H9 (cell line): ENCODE measurements around the gene PTPRN2. TPM values are rescaled to one million over a fixed set of nuclear protein-coding genes. Genes with fewer than 3 reads are reported as not detected.

Experiments used
- DNase-seq: peaks from one replicate; pipeline ENCODE4 v3.0.0-alpha.2; 2017
- H2AFZ ChIP-seq: one replicate; pipeline ENCODE4 v1.6.1; 2013; ENCODE audit warnings: mild to moderate bottlenecking, low read length, control low read depth, moderate library complexity
- H2AK5ac ChIP-seq: 2 replicates; pipeline ENCODE4 v1.6.1; 2013; ENCODE audit warnings: low read length, control low read depth, mixed read lengths; ENCODE audit not compliant: insufficient read length
- H2BK120ac ChIP-seq: one replicate; pipeline ENCODE4 v1.6.1; 2013; ENCODE audit warnings: low read depth, mild to moderate bottlenecking, low read length, control low read depth, inconsistent platforms; ENCODE audit not compliant: poor library complexity, severe bottlenecking
- H2BK12ac ChIP-seq: 2 replicates; pipeline ENCODE4 v1.6.1; 2013; ENCODE audit warnings: low read length, control low read depth, mixed read lengths, low read depth; ENCODE audit not compliant: insufficient read length
- H2BK15ac ChIP-seq: 2 replicates; pipeline ENCODE4 v1.6.1; 2013; ENCODE audit warnings: low read depth, low read length, control low read depth
- H2BK20ac ChIP-seq: one replicate; pipeline ENCODE4 v1.6.1; 2013; ENCODE audit warnings: low read depth, mild to moderate bottlenecking, low read length, control low read depth, inconsistent platforms; ENCODE audit not compliant: poor library complexity, severe bottlenecking
- H2BK5ac ChIP-seq: 2 replicates; pipeline ENCODE4 v1.6.1; 2013; ENCODE audit warnings: low read length, control low read depth, mixed read lengths; ENCODE audit not compliant: insufficient read length
- H3K14ac ChIP-seq: 2 replicates; pipeline ENCODE4 v1.6.1; 2013; ENCODE audit warnings: low read length, control low read depth; ENCODE audit not compliant: insufficient read depth
- H3K18ac ChIP-seq: 2 replicates; pipeline ENCODE4 v1.6.1; 2013; ENCODE audit warnings: low read depth, mild to moderate bottlenecking, mixed read lengths, low read length, control low read depth; ENCODE audit not compliant: insufficient read length
- H3K23ac ChIP-seq: 2 replicates; pipeline ENCODE4 v1.6.1; 2013; ENCODE audit warnings: low read length, control low read depth, mixed read lengths, low read depth; ENCODE audit not compliant: insufficient read length
- H3K23me2 ChIP-seq: 2 replicates; pipeline ENCODE4 v1.6.1; 2013; ENCODE audit warnings: low read depth, mild to moderate bottlenecking, mixed read lengths, low read length, control low read depth; ENCODE audit not compliant: insufficient read length, poor library complexity, severe bottlenecking
- H3K27ac ChIP-seq: 2 replicates; pipeline ENCODE4 v1.5.1; 2013; ENCODE audit warnings: low read length, control low read depth, mixed read lengths, low read depth; ENCODE audit not compliant: insufficient read length
- H3K27me3 ChIP-seq: 2 replicates; pipeline ENCODE4 v1.6.1; 2013; ENCODE audit warnings: low read length, control low read depth, inconsistent platforms; ENCODE audit not compliant: insufficient read depth
- H3K4ac ChIP-seq: 2 replicates; pipeline ENCODE4 v1.6.1; 2013; ENCODE audit warnings: low read depth, mild to moderate bottlenecking, control low read depth, inconsistent platforms, low read length, moderate library complexity
- H3K4me1 ChIP-seq: 2 replicates; pipeline ENCODE4 v1.6.1; 2013; ENCODE audit warnings: low read length, control low read depth, inconsistent platforms; ENCODE audit not compliant: insufficient read depth
- H3K4me2 ChIP-seq: 2 replicates; pipeline ENCODE4 v1.6.1; 2013; ENCODE audit warnings: low read length, control low read depth, mixed read lengths; ENCODE audit not compliant: insufficient read length, insufficient read depth
- H3K56ac ChIP-seq: 2 replicates; pipeline ENCODE4 v1.6.1; 2013; ENCODE audit warnings: low read depth, mild to moderate bottlenecking, mixed read lengths, low read length, control low read depth; ENCODE audit not compliant: insufficient read length
- H3K79me1 ChIP-seq: 2 replicates; pipeline ENCODE4 v1.6.1; 2013; ENCODE audit warnings: low read depth, mild to moderate bottlenecking, moderate library complexity, low read length, control low read depth, inconsistent platforms; ENCODE audit not compliant: insufficient read depth, poor library complexity, severe bottlenecking
- H3K79me2 ChIP-seq: 2 replicates; pipeline ENCODE4 v1.6.1; 2013; ENCODE audit warnings: low read length, control low read depth, inconsistent platforms; ENCODE audit not compliant: insufficient read depth
- H3K9ac ChIP-seq: 2 replicates; pipeline ENCODE4 v1.6.1; 2013; ENCODE audit warnings: low read length, control low read depth, mixed read lengths; ENCODE audit not compliant: insufficient read length; ENCODE audit errors: extremely low read depth
- H3K9me3 ChIP-seq: one replicate; pipeline ENCODE4 v1.6.1; 2013; ENCODE audit warnings: low read depth, low read length, inconsistent platforms; ENCODE audit not compliant: control insufficient read depth
- H3T11ph ChIP-seq: one replicate; pipeline ENCODE4 v1.6.1; 2013; ENCODE audit warnings: mild to moderate bottlenecking, low read length, control low read depth, inconsistent platforms
- H4K20me1 ChIP-seq: one replicate; pipeline ENCODE4 v1.6.1; 2013; ENCODE audit not compliant: control insufficient read depth, insufficient read length, insufficient read depth
- H4K5ac ChIP-seq: 2 replicates; pipeline ENCODE4 v1.6.1; 2013; ENCODE audit warnings: low read depth, mild to moderate bottlenecking, mixed read lengths, low read length, control low read depth; ENCODE audit not compliant: insufficient read length
- H4K8ac ChIP-seq: replicated peaks from 2 replicates; pipeline ENCODE4 v1.6.1; 2013; ENCODE audit warnings: low read length, control low read depth, mixed read lengths, low read depth; ENCODE audit not compliant: insufficient read length
- H4K91ac ChIP-seq: 2 replicates; pipeline ENCODE4 v1.6.1; 2013; ENCODE audit warnings: low read depth, mild to moderate bottlenecking, moderate library complexity, mixed read lengths, low read length, control low read depth; ENCODE audit not compliant: insufficient read length
- H3K27ac Mint-ChIP-seq, 3 experiments: 2 replicates in 2 of 3; 3 replicates in 1 of 3; pipeline ENCODE4 v1.8.0; 2020 to 2021; ENCODE audit warnings: mixed read lengths in 3 of 3, mild to moderate bottlenecking in 1 of 3, moderate library complexity in 1 of 3
- H3K27me3 Mint-ChIP-seq: 2 replicates; pipeline ENCODE4 v1.8.0; 2021; ENCODE audit warnings: low read depth, mild to moderate bottlenecking, moderate library complexity, mixed read lengths
- H3K36me3 Mint-ChIP-seq, 3 experiments: 2 replicates in 2 of 3; 3 replicates in 1 of 3; pipeline ENCODE4 v1.8.0; 2020 to 2021; ENCODE audit warnings: low read depth in 3 of 3, mixed read lengths in 3 of 3; ENCODE audit not compliant: insufficient read depth in 1 of 3
- H3K4me1 Mint-ChIP-seq, 2 experiments: 2 replicates each; pipeline ENCODE4 v1.8.0; 2020; ENCODE audit warnings: mixed read lengths in 2 of 2
- H3K4me3 Mint-ChIP-seq, 2 experiments: 2 replicates in 1 of 2; 3 replicates in 1 of 2; pipeline ENCODE4 v1.8.0; 2020 to 2021; ENCODE audit warnings: mild to moderate bottlenecking in 2 of 2, mixed read lengths in 2 of 2, moderate library complexity in 1 of 2
- H3K9me3 Mint-ChIP-seq, 2 experiments: 2 replicates in 1 of 2; 3 replicates in 1 of 2; pipeline ENCODE4 v1.8.0; 2020; ENCODE audit warnings: mild to moderate bottlenecking in 2 of 2, mixed read lengths in 2 of 2, moderate library complexity in 1 of 2
- WGBS: extraction: QIAGEN DNeasy Blood & Tissue Kit; methylation state at CpG from one replicate; pipeline ENCODE4 v1.1.7; 2013; ENCODE audit warnings: missing lambda C conversion rate, low lambda C conversion rate, mixed read lengths; ENCODE audit not compliant: insufficient read length; ENCODE audit errors: extremely low coverage; 5-methylcytosine and 5-hydroxymethylcytosine counted together
- total RNA-seq: library from RNA; stranded (reverse); gene quantifications from 2 replicates; pipeline ENCODE4 v1.2.1, GENCODE V29; 2021
- TF ChIP-seq, protein P1 (sequence below): fragments of 200-600 bp; sonication (generic); conservative IDR thresholded peaks from 3 replicates; pipeline ENCODE4 v1.8.0; 2021; ENCODE audit warnings: antibody characterized with exemption, mild to moderate bottlenecking

The PTPRN2 gene
- total RNA-seq, 1 experiment from 2014 or later: 5.2 TPM

- Histone ChIP-seq H3K79me1 (no peaks in the 10 kb centered on the region), H3K9ac (no peak overlapping the region), H2BK20ac (no peak overlapping the region), H3K14ac (no peak overlapping the region), H2BK12ac (no peak overlapping the region), H3K18ac (no peak overlapping the region), H4K91ac (no peak overlapping the region), H4K5ac (no peak overlapping the region), H2AK5ac (no peak overlapping the region), H3K27me3 (no peaks in the 10 kb centered on the region), H2BK15ac (no peak overlapping the region), H2BK5ac (no peak overlapping the region), H2AFZ (no peak overlapping the region), H3K4me2 (no peak overlapping the region), H3K4me1 (no peaks in the 10 kb centered on the region), H3K23ac (no peak overlapping the region), H3K9me3 (no peaks in the 10 kb centered on the region), H3K56ac (no peak overlapping the region), H3K27ac (no peak overlapping the region), H3K23me2 (no peaks in the 10 kb centered on the region), H3K4ac (no peak overlapping the region), H3K79me2 (no peaks in the 10 kb centered on the region), H3T11ph (no peak overlapping the region), H2BK120ac (no peak overlapping the region), H4K8ac (no peak overlapping the region), H4K20me1 (no peaks in the 10 kb centered on the region)
- DNase-seq: no peak
- WGBS: no CpG with 5 or more reads among the region's 18 CpGs
- no peak overlapping the region for H3K4me3 Mint-ChIP-seq
- peaks cover 4% of the 10 kb centered on the region in 2 experiments for H3K4me1 Mint-ChIP-seq
- peaks cover 7 to 14% (median 11%) of the 10 kb centered on the region in 3 experiments for H3K36me3 Mint-ChIP-seq
- H3K27ac Mint-ChIP-seq: no peak overlapping the region
- peaks cover 4% of the 10 kb centered on the region; the same call in 1 of the 2 replicates for H3K27me3 Mint-ChIP-seq
- H3K9me3 Mint-ChIP-seq: peaks cover 27 to 30% of the 10 kb centered on the region in 2 experiments
- TF ChIP-seq, protein P1, sequence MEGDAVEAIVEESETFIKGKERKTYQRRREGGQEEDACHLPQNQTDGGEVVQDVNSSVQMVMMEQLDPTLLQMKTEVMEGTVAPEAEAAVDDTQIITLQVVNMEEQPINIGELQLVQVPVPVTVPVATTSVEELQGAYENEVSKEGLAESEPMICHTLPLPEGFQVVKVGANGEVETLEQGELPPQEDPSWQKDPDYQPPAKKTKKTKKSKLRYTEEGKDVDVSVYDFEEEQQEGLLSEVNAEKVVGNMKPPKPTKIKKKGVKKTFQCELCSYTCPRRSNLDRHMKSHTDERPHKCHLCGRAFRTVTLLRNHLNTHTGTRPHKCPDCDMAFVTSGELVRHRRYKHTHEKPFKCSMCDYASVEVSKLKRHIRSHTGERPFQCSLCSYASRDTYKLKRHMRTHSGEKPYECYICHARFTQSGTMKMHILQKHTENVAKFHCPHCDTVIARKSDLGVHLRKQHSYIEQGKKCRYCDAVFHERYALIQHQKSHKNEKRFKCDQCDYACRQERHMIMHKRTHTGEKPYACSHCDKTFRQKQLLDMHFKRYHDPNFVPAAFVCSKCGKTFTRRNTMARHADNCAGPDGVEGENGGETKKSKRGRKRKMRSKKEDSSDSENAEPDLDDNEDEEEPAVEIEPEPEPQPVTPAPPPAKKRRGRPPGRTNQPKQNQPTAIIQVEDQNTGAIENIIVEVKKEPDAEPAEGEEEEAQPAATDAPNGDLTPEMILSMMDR: no peak
Observed at GRCh38 chr7:158114056-158114850, 473.4 kb downstream of the PTPRN2 start.
